Naive thymus-derived CD4-positive, alpha-beta T cell (primary cell): Measurements from ENCODE around the gene KCNE2. TPM values are rescaled to one million over a fixed set of nuclear protein-coding genes. Genes with fewer than 3 reads are reported as not detected.
"Not testable (repeated sequence)": the region's sequence is repeated elsewhere in the genome, so short reads cannot be mapped to it uniquely, and the experiment has no call there.

Experiments
- ATAC-seq: fragments of 150-1000 bp; cut with Tn5 transposase; 2 replicates; pipeline ENCODE4 v1.10.0; 2021; ENCODE audit warnings: mild to moderate bottlenecking, moderate library complexity
- CTCF ChIA-PET: fragments of 350-600 bp; sonication (Branson Sonifier 250); formaldehyde crosslinking; loops from one replicate; lab custom pipeline; 2021; ENCODE audit warnings: antibody characterized with exemption; lab: Charles Lee
- POLR2A ChIA-PET: fragments of 350-600 bp; sonication (Branson Sonifier 250); formaldehyde crosslinking; loops from one replicate; lab custom pipeline; 2021; ENCODE audit warnings: antibody characterized with exemption, inconsistent platforms; lab: Charles Lee
- DNase-seq, 9 donors: peaks; one replicate each; pipeline versions ENCODE4 v3.0.0 to v3.0.0-alpha.2; 2020 to 2022; ENCODE audit warnings: mixed read lengths in 1 of 9
- H3K27ac ChIP-seq: one replicate; pipeline ENCODE4 v1.7.0; 2013; ENCODE audit warnings: mild to moderate bottlenecking, low read depth, low read length, moderate library complexity
- H3K27me3 ChIP-seq, 2 donors: one replicate each; pipeline ENCODE4 v1.7.0; 2013; ENCODE audit warnings: low read length in 2 of 2, mild to moderate bottlenecking in 2 of 2, moderate library complexity in 2 of 2; ENCODE audit not compliant: control insufficient read depth in 2 of 2, insufficient read depth in 2 of 2
- H3K36me3 ChIP-seq, 3 experiments: 1 replicate in 2 of 3; 2 replicates in 1 of 3; pipeline ENCODE4 v1.7.0; 2013; ENCODE audit warnings: low read length in 3 of 3, mild to moderate bottlenecking in 3 of 3, moderate library complexity in 1 of 3; ENCODE audit not compliant: insufficient read depth in 3 of 3, control insufficient read depth in 2 of 3
- H3K4me1 ChIP-seq, 2 donors: one replicate each; pipeline ENCODE4 v1.7.0; 2013; ENCODE audit warnings: low read length in 2 of 2, mild to moderate bottlenecking in 2 of 2, moderate library complexity in 1 of 2; ENCODE audit not compliant: control insufficient read depth in 2 of 2, insufficient read depth in 2 of 2
- H3K4me3 ChIP-seq: 2 replicates; pipeline ENCODE4 v1.7.0; 2013; ENCODE audit warnings: mild to moderate bottlenecking, low read length
- H3K9me3 ChIP-seq, 3 experiments: 1 replicate in 2 of 3; 2 replicates in 1 of 3; pipeline ENCODE4 v1.7.0; 2013; ENCODE audit warnings: low read length in 3 of 3; ENCODE audit not compliant: control insufficient read depth in 2 of 3
- H3K27ac Mint-ChIP-seq, 9 donors: one replicate each; pipeline ENCODE4 v1.8.0; 2020 to 2022; ENCODE audit warnings: mixed read lengths in 9 of 9, mild to moderate bottlenecking in 8 of 9, moderate library complexity in 5 of 9, inconsistent platforms in 2 of 9
- H3K27me3 Mint-ChIP-seq, 5 donors: one replicate each; pipeline ENCODE4 v1.8.0; 2021 to 2022; ENCODE audit warnings: mixed read lengths in 5 of 5, mild to moderate bottlenecking in 1 of 5
- H3K36me3 Mint-ChIP-seq, 5 donors: one replicate each; pipeline ENCODE4 v1.8.0; 2020 to 2022; ENCODE audit warnings: mixed read lengths in 5 of 5, mild to moderate bottlenecking in 3 of 5, inconsistent platforms in 1 of 5
- H3K4me1 Mint-ChIP-seq, 7 donors: one replicate each; pipeline ENCODE4 v1.8.0; 2020 to 2022; ENCODE audit warnings: mixed read lengths in 7 of 7, mild to moderate bottlenecking in 3 of 7, inconsistent platforms in 1 of 7
- H3K4me3 Mint-ChIP-seq, 10 donors: one replicate each; pipeline ENCODE4 v1.8.0; 2020 to 2022; ENCODE audit warnings: mild to moderate bottlenecking in 10 of 10, mixed read lengths in 10 of 10, moderate library complexity in 6 of 10, inconsistent platforms in 2 of 10
- H3K9me3 Mint-ChIP-seq, 11 donors: one replicate each; pipeline ENCODE4 v1.8.0; 2020 to 2022; ENCODE audit warnings: mixed read lengths in 11 of 11, mild to moderate bottlenecking in 4 of 11, inconsistent platforms in 1 of 11, moderate library complexity in 1 of 11
- intact Hi-C, 2 donors: fragments of 100-400 bp; cut with micrococcal nuclease; formaldehyde crosslinking; loops; one replicate each; pipeline ENCODE4 v1.15.1; 2023
- polyA plus RNA-seq, 2 donors: library from polyadenylated mRNA; unstranded; fragments of 300-500 nt; fragmentation: Illumina TruSeq; gene quantifications; one replicate each; pipeline ENCODE4 v1.2.3, GENCODE V29; 2021
- total RNA-seq, 6 experiments: library from RNA in 5 of 6; stranded (reverse) in 5 of 6; gene quantifications; 1 replicate in 5 of 6; 2 replicates in 1 of 6; pipeline ENCODE4 v1.2.3 and lab custom pipeline; 2021 to 2026

KCNE2 gene
- total and polyA plus RNA-seq, 7 experiments from 2014 or later: 0.51 TPM; not detected in 6

GRCh38 chr21:34406676-34407075 lies 42.9 kb downstream of the KCNE2 start:
- H3K27ac ChIP-seq, ATAC-seq, H3K36me3 Mint-ChIP-seq, H3K36me3 ChIP-seq, H3K9me3 Mint-ChIP-seq, H3K4me3 Mint-ChIP-seq, H3K4me3 ChIP-seq, DNase-seq, H3K27ac Mint-ChIP-seq, H3K27me3 ChIP-seq, CTCF ChIA-PET, intact Hi-C loops, POLR2A ChIA-PET, H3K9me3 ChIP-seq, H3K27me3 Mint-ChIP-seq, H3K4me1 Mint-ChIP-seq, H3K4me1 ChIP-seq: not testable (repeated sequence)

DNA sequence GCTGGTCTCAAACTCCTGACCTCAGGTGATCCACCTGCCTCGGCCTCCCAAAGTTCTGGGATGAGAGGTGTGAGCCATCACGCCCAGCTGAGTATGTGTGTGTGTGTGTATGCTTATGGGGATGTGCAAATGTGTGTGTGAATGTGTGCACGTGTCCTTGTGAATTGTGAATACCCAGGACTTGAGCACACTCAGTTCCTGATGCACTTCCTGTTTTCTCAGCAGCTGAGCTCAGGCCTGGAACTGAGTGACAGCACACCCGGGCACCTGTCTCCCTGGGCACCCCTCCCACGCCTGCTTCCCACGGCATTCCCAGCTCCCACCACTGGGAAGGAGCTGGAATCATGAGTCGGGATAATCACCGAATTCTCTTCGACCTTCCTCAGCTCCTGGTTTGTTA lies 43.5 kb downstream of the KCNE2 start:
- H3K27ac Mint-ChIP-seq, H3K4me1 ChIP-seq, POLR2A ChIA-PET, H3K4me1 Mint-ChIP-seq, H3K9me3 Mint-ChIP-seq, H3K36me3 ChIP-seq, H3K4me3 ChIP-seq, H3K4me3 Mint-ChIP-seq, H3K27me3 Mint-ChIP-seq, H3K27ac ChIP-seq, CTCF ChIA-PET, H3K36me3 Mint-ChIP-seq, H3K9me3 ChIP-seq, ATAC-seq, intact Hi-C loops, DNase-seq, H3K27me3 ChIP-seq: not testable (repeated sequence)

DNA sequence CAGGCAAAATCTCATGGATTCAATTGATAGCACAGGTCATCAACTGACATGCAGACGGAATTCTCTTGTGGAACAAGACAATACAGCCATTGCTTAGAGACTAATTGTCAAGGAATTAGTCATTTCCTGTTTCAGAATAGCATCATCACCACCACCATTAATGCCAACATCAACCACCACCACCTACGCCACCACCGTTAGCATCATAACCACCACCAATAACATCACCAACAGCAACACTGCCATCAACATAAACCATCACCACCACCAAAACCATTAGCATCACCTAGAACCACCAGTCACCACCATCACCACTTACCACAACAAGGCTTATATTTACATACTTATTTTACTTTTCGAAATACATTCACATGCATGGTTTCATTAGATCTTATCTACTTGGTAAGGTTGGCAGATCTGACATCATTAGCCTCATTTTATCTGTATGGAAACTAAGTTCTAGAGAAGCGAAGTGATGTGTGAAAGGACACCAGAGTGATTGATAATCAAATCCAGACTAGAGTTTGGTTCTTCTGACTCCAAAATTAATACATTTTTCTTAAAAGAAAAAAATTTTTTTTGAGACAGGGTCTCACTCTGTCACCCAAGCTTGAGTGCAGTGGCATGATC lies 53.8 kb downstream of the KCNE2 start:
- H3K9me3 ChIP-seq, H3K27ac Mint-ChIP-seq, H3K9me3 Mint-ChIP-seq, H3K4me1 Mint-ChIP-seq, H3K27me3 Mint-ChIP-seq, POLR2A ChIA-PET, H3K27me3 ChIP-seq, H3K4me1 ChIP-seq, intact Hi-C loops, H3K36me3 Mint-ChIP-seq, ATAC-seq, H3K36me3 ChIP-seq, DNase-seq, H3K4me3 Mint-ChIP-seq, H3K27ac ChIP-seq, CTCF ChIA-PET, H3K4me3 ChIP-seq: not testable (repeated sequence)

Other genes with a start within 250 kb of the KCNE2 start
- gene SMIM11, start 11.5 kb downstream of the KCNE2 start, total RNA-seq: 10 to 100 TPM in 3 of 5 experiments, 1 to 10 TPM in 2; 5.6 to 19.8 (median 12.4) TPM
- gene SMIM11, start 11.5 kb downstream of the KCNE2 start, polyA plus RNA-seq: 1 to 10 TPM; 6.9 to 8.9 TPM
- gene SMIM34, start 59.9 kb downstream of the KCNE2 start, total RNA-seq: not detected
- gene SMIM34, start 59.9 kb downstream of the KCNE2 start, polyA plus RNA-seq: not detected
- 1 to 10 TPM in 1 of 5 experiments, under 1 TPM in 4; 0.24 to 9.2 (median 0.49) TPM for gene KCNE1, start 148.2 kb downstream of the KCNE2 start, total RNA-seq
- gene KCNE1, start 148.2 kb downstream of the KCNE2 start, polyA plus RNA-seq: not detected